ENCODE results near the gene SIGLEC12. TPM values are rescaled to one million over a fixed set of nuclear protein-coding genes. Genes with fewer than 3 reads are reported as not detected.

SIGLEC12 gene
- total RNA-seq, result not detected in 2 replicates

DNA sequence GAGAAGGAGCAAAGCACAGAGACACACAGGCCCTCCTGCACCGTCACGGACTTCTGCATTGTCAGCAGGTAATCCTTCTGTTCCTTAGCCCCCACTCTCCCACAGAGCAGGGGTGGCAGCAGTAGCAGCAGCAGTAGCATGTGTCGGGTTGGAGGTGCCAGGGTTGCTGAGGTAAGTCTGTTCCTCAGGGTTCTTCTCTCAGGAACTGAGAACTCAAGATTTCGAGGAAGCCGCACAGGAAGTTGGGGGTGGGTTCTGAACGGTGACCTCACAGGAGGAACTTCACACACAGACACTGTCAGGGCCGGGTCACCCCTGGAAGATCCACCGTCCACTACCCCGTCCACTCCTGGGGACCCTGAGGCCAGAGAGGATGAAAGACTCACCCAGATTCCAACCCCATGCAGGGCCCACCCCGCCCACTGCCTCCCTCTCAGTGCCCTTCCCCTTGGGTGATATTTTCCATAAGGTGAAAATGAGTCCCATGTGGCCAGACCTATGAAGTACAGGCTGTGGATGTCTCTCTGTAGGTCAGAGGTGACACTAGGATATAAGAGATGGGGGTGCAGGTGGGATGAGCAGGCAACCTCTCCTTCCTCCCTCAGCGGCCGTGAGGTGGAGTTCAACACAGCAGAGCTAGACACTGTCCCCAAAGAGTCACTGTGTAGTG lies at the start of gene SIGLEC12:
Gene SIGLEC12 (minus strand): TSS at position 207 of the 670 bp plus-strand sequence. CDS start 67 bp downstream, at position 140.

DNA sequence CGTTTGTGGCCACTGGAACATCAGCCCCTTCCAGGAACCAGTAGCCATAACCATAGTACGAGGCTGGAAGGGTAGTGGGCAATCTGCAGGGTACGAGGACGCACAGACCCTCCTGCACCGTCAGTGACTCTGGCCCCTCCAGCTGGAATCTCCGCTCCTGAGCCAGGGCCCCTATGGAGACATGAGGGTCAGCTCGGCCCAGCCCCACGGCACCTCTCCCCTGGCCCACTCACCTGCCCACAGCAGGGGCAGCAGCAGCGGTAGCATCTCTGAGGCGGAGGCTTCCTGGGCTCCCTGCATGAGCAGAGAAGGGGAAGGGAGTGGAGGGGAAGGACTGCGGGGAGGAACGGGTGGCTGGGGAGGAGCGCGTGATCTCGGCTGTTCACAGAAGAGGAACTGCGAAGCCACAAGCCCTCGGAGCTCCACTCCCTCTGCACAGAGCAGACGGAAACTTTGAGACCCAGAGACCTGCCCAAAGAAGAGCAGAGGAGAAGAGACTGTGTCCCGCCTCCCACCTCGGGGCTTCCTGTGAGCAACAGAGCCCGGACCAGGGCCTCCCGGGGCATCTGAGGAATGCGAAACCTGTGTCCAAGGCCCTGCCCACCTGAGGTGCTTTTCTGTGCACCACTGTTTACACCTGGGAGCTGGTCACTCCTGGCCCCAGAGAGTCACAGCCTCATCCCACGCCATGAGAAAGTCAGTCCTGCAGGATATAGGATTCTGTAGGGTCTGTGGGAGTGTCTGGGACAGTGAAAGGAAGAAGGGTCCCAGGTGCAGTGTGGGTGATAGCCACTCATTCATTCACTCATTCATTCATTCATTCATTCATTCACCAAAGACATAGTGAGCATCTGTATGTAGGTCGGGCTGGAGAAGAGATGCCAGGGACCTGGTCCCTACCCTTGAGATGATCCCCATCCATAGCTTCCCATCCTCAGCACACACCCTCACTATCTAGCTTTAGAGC lies 30.0 kb upstream of the SIGLEC12 start, which contains the start of gene SIGLEC6:
Gene SIGLEC6 (minus strand): TSS at position 322 of the 967 bp plus-strand sequence. CDS start 22 bp downstream, at position 300.

DNA sequence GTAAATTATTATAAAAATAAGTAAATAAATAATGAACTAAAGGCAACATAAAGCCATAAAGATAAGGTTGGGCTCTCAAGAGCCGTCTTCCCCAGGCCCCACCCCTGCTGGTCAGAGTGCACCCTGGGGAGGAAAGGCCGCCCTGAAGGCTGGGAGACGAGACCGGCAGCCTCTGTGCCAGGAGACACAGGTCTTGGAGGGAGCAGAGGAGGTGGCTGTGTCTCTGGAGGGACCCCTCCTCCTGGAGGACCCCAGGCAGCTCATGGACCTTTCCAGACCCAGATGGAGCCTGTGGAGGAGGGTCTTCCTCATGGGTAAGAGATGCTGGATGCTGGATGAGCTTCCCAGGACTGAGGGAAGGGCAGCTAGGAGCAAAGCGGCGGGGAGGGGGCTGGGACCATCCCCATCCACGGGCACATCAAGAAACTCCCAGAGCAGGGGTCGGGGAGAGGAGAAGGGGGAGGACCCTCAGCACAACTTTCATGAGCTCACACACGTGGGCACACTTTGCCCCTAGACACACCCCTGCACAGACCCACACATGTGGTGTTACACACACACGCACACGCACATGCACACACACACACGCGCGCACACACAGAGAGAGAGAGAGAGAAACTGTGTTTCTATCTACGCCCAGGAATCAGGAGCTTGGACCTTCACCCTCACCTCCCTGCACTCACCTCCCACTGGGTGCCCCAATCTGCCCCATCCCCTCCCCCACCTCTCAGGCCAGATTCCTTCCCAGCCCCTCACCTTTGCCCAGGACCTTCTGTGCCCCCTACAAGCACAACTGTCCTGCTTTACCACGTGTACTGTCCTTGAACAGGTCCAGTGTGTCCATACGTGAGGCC lies 23.0 kb downstream of the SIGLEC12 start, which contains the start of gene CEACAM18:
Gene CEACAM18 (plus strand): TSS at position 159 of the 854 bp plus-strand sequence.

DNA sequence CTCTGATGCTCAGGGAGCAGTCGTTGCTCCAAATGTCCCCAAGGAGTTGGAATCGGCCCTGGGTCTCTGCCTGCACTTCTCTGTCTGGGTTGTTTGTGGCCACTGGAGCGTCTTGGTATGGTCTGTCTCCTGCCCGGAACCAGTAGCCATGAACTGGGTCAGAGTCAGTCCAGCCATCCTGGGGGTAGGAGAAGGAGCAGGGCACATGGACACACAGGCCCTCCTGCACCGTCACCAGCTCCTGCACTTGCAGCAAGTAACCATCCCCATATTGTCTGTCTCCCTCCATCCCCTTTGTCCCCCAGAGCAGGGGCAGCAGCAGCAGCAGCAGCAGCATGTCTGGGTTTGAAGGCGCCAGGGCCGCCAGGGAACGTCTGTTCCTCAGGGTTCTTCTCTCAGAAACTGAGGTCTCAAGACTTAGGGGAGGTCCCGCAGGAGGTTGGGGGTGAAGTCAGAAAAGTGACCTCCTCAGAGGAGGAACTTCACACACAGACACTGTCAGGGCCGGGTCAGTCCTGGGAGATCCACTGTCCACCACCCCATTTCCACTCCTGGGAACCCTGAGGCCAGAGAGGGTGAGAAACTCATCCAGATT lies 43.5 kb downstream of the SIGLEC12 start, which contains the start of gene SIGLEC8:
Gene SIGLEC8 (minus strand): TSS at position 404 of the 595 bp plus-strand sequence. CDS start 67 bp downstream, at position 337.

Small RNAs within 50 kb of the gene (small RNA-seq; reads per million reads assigned to genes)
- gene AC020914.3 (ENCODE audit: low replicate concordance) (not detected), gene AC020914.5 (ENCODE audit: low replicate concordance) (not detected)

Other genes with a start within 250 kb of the SIGLEC12 start
- not detected in 2 replicates for gene IGLON5, start 190.2 kb downstream of the SIGLEC12 start, total RNA-seq
- 0.88 and 1.4 TPM in 2 replicates for gene VSIG10L, start 159.7 kb downstream of the SIGLEC12 start, total RNA-seq
- gene ETFB, start 135.4 kb downstream of the SIGLEC12 start, total RNA-seq, result 51.1 and 111 TPM in 2 replicates
- not detected in 2 replicates for gene CLDND2, start 132.8 kb downstream of the SIGLEC12 start, total RNA-seq
- gene NKG7, start 129.1 kb downstream of the SIGLEC12 start, total RNA-seq, result not detected in 2 replicates
- not detected in 2 replicates for gene LIM2, start 113.8 kb downstream of the SIGLEC12 start, total RNA-seq
- gene C19orf84, start 111.2 kb downstream of the SIGLEC12 start, total RNA-seq, result not detected in 2 replicates
- gene SIGLEC10, start 84.2 kb downstream of the SIGLEC12 start, total RNA-seq, result 0.14 TPM in 1 of 2 replicates, not detected in the other
- not detected in 2 replicates for gene SIGLEC8, start 43.3 kb downstream of the SIGLEC12 start, total RNA-seq
- not detected in 2 replicates for gene CEACAM18, start 23.3 kb downstream of the SIGLEC12 start, total RNA-seq
- gene SIGLEC6, start 29.9 kb upstream of the SIGLEC12 start, total RNA-seq, result not detected in 2 replicates
- gene ZNF175, start 69.5 kb upstream of the SIGLEC12 start, total RNA-seq, result 8.5 and 31.2 TPM in 2 replicates
- not detected in 2 replicates for gene SIGLEC5, start 128.6 kb upstream of the SIGLEC12 start, total RNA-seq
- gene SIGLEC14, start 145.0 kb upstream of the SIGLEC12 start, total RNA-seq, result not detected in 2 replicates
- gene SPACA6, start 191.5 kb upstream of the SIGLEC12 start, total RNA-seq, result 9.9 and 17.1 TPM in 2 replicates
- gene HAS1, start 222.2 kb upstream of the SIGLEC12 start, total RNA-seq, result under 0.01 and 0.14 TPM in 2 replicates